ENCODE results near the gene LAMB1. TPM values are rescaled to one million over a fixed set of nuclear protein-coding genes. Genes with fewer than 3 reads are reported as not detected.

The LAMB1 gene
- total RNA-seq, 2 experiments from 2014 or later: 0.17 TPM; not detected in 1

DNA sequence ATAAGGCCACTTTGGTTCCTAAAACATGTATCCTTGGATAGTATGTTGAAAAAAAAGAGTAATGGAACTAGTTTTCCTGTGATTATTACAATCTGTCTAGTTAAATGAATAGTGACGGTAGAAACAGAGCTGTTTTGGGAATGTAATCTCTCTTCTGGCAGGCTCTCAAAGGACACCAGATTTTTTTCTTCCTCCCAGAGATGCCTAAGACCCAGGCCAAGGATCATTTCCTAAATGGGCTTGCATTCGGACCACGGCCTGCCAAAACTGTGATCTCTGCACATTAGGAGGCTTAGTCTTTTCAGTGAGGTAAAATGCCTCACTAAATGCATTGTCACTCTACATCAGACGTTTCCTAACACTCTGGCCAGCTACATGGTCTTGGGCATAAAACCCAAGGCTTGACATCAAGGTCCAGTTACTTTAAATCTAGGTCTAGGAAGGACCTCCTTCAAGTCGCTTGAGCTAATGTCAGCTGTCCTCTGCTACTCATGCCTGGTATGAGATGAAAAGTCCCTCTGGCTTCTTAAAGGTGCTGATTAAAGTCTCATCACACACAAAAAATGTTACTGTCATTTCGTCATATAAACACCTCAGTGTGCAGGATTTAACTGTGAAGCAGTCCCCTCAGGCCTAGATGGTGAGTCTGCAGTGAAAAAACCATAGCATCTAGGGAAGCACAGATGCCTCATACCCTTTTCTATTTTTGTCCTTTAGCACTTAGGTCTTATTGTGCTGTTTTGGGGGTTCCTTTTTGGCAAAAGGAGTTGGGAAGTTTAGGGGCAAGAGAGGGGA lies 64.3 kb downstream of the LAMB1 start:
- DNase-seq (ENCODE audit: low spot score): no peak
- H3K4me3 ChIP-seq (ENCODE audit: low read depth, low read length, poor library complexity, severe bottlenecking): no peak overlapping the region
- BruUV-seq (replicated peaks): no TSS peak
- no peak for TF ChIP-seq EZH2phosphoT487 (IDR thresholded peaks at IDR 0.05; ENCODE audit: borderline replicate concordance, low read depth, low read length)
- TF ChIP-seq, protein P1, sequence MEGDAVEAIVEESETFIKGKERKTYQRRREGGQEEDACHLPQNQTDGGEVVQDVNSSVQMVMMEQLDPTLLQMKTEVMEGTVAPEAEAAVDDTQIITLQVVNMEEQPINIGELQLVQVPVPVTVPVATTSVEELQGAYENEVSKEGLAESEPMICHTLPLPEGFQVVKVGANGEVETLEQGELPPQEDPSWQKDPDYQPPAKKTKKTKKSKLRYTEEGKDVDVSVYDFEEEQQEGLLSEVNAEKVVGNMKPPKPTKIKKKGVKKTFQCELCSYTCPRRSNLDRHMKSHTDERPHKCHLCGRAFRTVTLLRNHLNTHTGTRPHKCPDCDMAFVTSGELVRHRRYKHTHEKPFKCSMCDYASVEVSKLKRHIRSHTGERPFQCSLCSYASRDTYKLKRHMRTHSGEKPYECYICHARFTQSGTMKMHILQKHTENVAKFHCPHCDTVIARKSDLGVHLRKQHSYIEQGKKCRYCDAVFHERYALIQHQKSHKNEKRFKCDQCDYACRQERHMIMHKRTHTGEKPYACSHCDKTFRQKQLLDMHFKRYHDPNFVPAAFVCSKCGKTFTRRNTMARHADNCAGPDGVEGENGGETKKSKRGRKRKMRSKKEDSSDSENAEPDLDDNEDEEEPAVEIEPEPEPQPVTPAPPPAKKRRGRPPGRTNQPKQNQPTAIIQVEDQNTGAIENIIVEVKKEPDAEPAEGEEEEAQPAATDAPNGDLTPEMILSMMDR (conservative IDR thresholded peaks at IDR 0.05; ENCODE audit: low read length): no peak
- POLR2A ChIA-PET: interaction anchor here (0.8 to 1.0 kb wide), 2 partner anchors 70 to 500 kb away, joined by 3 to 6 read pairs; no protein-coding TSS in a partner anchor
- H3K27ac ChIP-seq (ENCODE audit: low read depth, low read length, poor library complexity, severe bottlenecking): no peak overlapping the region
- no peaks in the 10 kb centered on the region for H3K4me1 ChIP-seq (ENCODE audit: insufficient read depth, low read length, poor library complexity, severe bottlenecking)
- intact Hi-C loops (cut with micrococcal nuclease; ENCODE audit: unreplicated experiment): no loop called here
- CTCF ChIA-PET (ENCODE audit: unreplicated experiment): no interaction called here
- H3K36me3 ChIP-seq (ENCODE audit: insufficient read depth, low read length): no peaks in the 10 kb centered on the region
- H2AFZ ChIP-seq (ENCODE audit: low read length): no peak overlapping the region
- no peaks in the 10 kb centered on the region for H3K9me2 ChIP-seq (ENCODE audit: insufficient read depth, low read length)
- no peaks in the 10 kb centered on the region for H4K20me1 ChIP-seq (ENCODE audit: insufficient read depth, low read length)
- no peaks in the 10 kb centered on the region for H3K79me2 ChIP-seq (ENCODE audit: insufficient read depth, low read depth, low read length)
- no peaks in the 10 kb centered on the region for H3K9me3 ChIP-seq (ENCODE audit: low read length)
- H3K4me2 ChIP-seq (ENCODE audit: low read length): no peak overlapping the region

DNA sequence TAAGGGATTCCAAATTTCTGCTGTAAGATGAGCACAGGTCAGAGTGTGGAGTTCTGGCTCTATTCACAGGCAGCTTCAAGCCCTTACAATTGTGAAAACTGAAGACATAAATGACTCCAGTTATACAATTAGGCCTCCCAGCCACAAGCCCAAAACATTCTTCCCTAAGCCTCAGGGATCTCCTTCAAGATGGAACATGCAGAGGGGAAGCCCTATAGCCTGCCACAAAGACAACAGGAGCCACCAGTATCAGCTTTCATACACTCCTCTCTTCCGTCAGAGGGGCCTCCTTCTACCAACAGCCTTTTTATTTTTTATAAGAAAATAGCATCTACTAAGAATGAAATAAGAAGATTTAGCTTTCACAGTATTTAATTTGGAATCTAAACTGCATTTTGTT lies 65.4 kb downstream of the LAMB1 start:
- Histone ChIP-seq H3K27ac (ENCODE audit: low read depth, low read length, poor library complexity, severe bottlenecking) (no peak overlapping the region), H3K9me3 (ENCODE audit: low read length) (no peaks in the 10 kb centered on the region), H3K9me2 (ENCODE audit: insufficient read depth, low read length) (no peaks in the 10 kb centered on the region), H3K4me1 (ENCODE audit: insufficient read depth, low read length, poor library complexity, severe bottlenecking) (no peaks in the 10 kb centered on the region), H3K36me3 (ENCODE audit: insufficient read depth, low read length) (no peaks in the 10 kb centered on the region), H3K4me2 (ENCODE audit: low read length) (no peak overlapping the region), H3K4me3 (ENCODE audit: low read depth, low read length, poor library complexity, severe bottlenecking) (no peak overlapping the region), H2AFZ (ENCODE audit: low read length) (no peak overlapping the region), H4K20me1 (ENCODE audit: insufficient read depth, low read length) (no peaks in the 10 kb centered on the region), H3K79me2 (ENCODE audit: insufficient read depth, low read depth, low read length) (no peaks in the 10 kb centered on the region)
- no TSS peak for BruUV-seq (replicated peaks)
- POLR2A ChIA-PET: no interaction called here
- DNase-seq (ENCODE audit: low spot score): no peak
- TF ChIP-seq EZH2phosphoT487 (IDR thresholded peaks at IDR 0.05; ENCODE audit: borderline replicate concordance, low read depth, low read length): no peak
- TF ChIP-seq, protein P1 (conservative IDR thresholded peaks at IDR 0.05; ENCODE audit: low read length): no peak
- intact Hi-C loops (cut with micrococcal nuclease; ENCODE audit: unreplicated experiment): no loop called here
- CTCF ChIA-PET (ENCODE audit: unreplicated experiment): no interaction called here

DNA sequence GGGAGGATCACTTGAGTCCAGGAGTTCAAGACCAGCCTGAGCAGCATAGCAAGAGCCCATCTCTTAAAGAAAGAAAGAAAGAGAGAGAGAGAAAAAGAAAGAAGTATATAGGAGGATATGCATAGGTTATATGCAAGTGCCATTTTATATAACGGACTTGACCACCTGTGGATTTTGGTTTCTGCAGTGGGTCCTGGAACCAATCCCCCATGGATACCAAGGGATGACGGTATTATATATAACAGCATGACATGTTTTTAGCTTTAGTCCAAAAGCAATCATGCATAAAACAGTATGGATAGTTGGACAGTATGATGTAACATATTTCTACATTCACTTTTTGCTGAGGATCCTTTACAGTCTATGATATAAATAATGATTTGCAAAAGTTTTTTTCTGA lies 66.6 kb downstream of the LAMB1 start:
- Histone ChIP-seq H4K20me1 (ENCODE audit: insufficient read depth, low read length) (no peaks in the 10 kb centered on the region), H3K27ac (ENCODE audit: low read depth, low read length, poor library complexity, severe bottlenecking) (no peak overlapping the region), H3K4me3 (ENCODE audit: low read depth, low read length, poor library complexity, severe bottlenecking) (no peak overlapping the region), H3K79me2 (ENCODE audit: insufficient read depth, low read depth, low read length) (no peaks in the 10 kb centered on the region), H3K4me2 (ENCODE audit: low read length) (no peak overlapping the region), H3K9me2 (ENCODE audit: insufficient read depth, low read length) (no peaks in the 10 kb centered on the region), H3K9me3 (ENCODE audit: low read length) (no peaks in the 10 kb centered on the region), H3K36me3 (ENCODE audit: insufficient read depth, low read length) (no peaks in the 10 kb centered on the region), H2AFZ (ENCODE audit: low read length) (no peak overlapping the region), H3K4me1 (ENCODE audit: insufficient read depth, low read length, poor library complexity, severe bottlenecking) (no peaks in the 10 kb centered on the region)
- no TSS peak for BruUV-seq (replicated peaks)
- TF ChIP-seq, protein P1 (conservative IDR thresholded peaks at IDR 0.05; ENCODE audit: low read length): no peak
- TF ChIP-seq EZH2phosphoT487 (IDR thresholded peaks at IDR 0.05; ENCODE audit: borderline replicate concordance, low read depth, low read length): no peak
- ChIA-PET CTCF (ENCODE audit: unreplicated experiment) (no interaction called here), POLR2A (no interaction called here)
- intact Hi-C loops (cut with micrococcal nuclease; ENCODE audit: unreplicated experiment): no loop called here
- DNase-seq (ENCODE audit: low spot score): no peak
